Measurements from ENCODE around the gene VAT1. TPM values are rescaled to one million over a fixed set of nuclear protein-coding genes. Genes with fewer than 3 reads are reported as not detected.

VAT1 gene
- total and polyA plus RNA-seq, 2 of the 13 experiments (the other 11 are each of a cell fraction or from before 2014, with no cell fraction given): 143 to 205 TPM

DNA sequence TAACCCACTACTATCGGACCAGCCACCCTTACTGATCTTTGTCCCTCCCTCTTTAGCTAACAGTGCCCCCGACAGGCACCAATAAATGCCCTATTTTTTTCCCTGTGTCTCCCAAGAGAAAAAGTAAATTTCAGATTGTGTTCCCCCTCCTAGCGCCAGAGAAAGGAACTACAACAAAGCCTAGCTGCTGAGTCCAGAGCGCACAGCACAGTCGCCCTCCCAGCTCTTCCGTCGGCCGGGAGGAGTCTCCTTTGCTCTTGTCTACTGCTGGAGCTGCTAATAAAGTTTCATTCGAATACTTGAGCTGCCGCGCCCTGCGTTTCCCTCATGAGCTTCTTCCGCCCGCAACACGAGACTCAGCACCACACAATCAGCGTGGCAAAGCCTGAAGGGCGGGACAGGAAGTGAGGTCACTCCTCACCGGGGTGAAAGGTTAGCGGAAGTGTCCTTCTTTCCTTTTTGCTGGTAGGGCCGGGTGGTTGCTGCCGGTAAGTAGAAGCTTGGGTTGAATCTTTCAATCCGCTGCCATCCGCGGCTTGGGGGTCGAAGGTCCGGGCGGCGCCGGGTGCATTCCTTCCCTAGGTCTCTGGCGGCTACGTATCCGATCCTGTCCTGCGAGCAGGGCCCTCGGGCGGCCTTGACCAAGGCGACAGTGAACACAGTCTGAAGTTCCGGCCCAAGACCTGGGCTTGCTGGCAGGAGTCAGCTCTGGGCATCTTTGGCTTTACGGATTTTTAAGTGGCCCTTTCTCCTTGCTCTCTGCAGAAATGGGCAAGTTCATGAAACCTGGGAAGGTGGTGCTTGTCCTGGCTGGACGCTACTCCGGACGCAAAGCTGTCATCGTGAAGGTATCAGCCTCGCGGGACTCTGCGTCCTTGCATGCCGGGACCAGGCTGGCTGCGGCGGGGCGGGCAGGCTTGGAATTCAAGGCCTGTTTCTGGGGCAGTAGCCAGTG is 23.9 kb downstream of the VAT1 start, which contains the start of gene RPL27 (continued):
- TF ChIP-seq, protein P1, sequence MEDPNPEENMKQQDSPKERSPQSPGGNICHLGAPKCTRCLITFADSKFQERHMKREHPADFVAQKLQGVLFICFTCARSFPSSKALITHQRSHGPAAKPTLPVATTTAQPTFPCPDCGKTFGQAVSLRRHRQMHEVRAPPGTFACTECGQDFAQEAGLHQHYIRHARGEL (CRISPR knock-in tag; IDR thresholded peaks at IDR 0.05): no peak
- TF ChIP-seq, protein P2, sequence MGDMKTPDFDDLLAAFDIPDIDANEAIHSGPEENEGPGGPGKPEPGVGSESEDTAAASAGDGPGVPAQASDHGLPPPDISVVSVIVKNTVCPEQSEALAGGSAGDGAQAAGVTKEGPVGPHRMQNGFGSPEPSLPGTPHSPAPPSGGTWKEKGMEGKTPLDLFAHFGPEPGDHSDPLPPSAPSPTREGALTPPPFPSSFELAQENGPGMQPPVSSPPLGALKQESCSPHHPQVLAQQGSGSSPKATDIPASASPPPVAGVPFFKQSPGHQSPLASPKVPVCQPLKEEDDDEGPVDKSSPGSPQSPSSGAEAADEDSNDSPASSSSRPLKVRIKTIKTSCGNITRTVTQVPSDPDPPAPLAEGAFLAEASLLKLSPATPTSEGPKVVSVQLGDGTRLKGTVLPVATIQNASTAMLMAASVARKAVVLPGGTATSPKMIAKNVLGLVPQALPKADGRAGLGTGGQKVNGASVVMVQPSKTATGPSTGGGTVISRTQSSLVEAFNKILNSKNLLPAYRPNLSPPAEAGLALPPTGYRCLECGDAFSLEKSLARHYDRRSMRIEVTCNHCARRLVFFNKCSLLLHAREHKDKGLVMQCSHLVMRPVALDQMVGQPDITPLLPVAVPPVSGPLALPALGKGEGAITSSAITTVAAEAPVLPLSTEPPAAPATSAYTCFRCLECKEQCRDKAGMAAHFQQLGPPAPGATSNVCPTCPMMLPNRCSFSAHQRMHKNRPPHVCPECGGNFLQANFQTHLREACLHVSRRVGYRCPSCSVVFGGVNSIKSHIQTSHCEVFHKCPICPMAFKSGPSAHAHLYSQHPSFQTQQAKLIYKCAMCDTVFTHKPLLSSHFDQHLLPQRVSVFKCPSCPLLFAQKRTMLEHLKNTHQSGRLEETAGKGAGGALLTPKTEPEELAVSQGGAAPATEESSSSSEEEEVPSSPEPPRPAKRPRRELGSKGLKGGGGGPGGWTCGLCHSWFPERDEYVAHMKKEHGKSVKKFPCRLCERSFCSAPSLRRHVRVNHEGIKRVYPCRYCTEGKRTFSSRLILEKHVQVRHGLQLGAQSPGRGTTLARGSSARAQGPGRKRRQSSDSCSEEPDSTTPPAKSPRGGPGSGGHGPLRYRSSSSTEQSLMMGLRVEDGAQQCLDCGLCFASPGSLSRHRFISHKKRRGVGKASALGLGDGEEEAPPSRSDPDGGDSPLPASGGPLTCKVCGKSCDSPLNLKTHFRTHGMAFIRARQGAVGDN (CRISPR knock-in tag; IDR thresholded peaks at IDR 0.05): peak; percentile 98
- TF ChIP-seq ZNF484 (CRISPR knock-in tag; IDR thresholded peaks at IDR 0.05; ENCODE audit: borderline replicate concordance, low read depth): no peak
- TF ChIP-seq, protein P3, sequence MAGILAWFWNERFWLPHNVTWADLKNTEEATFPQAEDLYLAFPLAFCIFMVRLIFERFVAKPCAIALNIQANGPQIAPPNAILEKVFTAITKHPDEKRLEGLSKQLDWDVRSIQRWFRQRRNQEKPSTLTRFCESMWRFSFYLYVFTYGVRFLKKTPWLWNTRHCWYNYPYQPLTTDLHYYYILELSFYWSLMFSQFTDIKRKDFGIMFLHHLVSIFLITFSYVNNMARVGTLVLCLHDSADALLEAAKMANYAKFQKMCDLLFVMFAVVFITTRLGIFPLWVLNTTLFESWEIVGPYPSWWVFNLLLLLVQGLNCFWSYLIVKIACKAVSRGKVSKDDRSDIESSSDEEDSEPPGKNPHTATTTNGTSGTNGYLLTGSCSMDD (CRISPR knock-in tag; IDR thresholded peaks at IDR 0.05): no peak
- peak; percentile 35; the same call in 1 of the 2 replicates for TF ChIP-seq HNF4G (IDR thresholded peaks at IDR 0.05; ENCODE audit: borderline replicate concordance, low read depth, low read length)
- TF ChIP-seq HNF4G (CRISPR knock-in tag; IDR thresholded peaks at IDR 0.05; ENCODE audit: borderline replicate concordance, low read depth): peak; percentile 86
- TF ChIP-seq, protein P4, sequence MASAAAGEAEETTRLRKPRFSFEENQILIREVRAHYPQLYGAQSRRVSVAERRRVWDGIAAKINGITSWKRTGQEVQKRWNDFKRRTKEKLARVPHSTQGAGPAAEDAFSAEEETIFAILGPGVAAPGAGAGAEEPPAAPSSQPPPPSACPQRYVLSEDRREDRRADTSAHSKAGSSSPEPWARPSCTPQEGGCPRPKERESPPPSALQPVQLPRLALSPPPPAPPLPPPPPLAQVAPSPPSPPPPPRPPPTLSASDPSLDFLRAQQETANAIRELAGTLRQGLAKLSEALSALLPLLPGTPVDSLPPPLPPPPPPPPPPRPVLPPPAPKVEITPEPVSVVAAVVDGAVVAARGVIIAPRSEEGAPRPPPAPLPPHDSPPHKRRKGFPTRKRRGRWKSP (CRISPR knock-in tag; IDR thresholded peaks at IDR 0.05): peak; percentile 95
- TF ChIP-seq MTA1 (CRISPR knock-in tag; IDR thresholded peaks at IDR 0.05; ENCODE audit: borderline replicate concordance): peak; percentile 96
- TF ChIP-seq, protein P5, sequence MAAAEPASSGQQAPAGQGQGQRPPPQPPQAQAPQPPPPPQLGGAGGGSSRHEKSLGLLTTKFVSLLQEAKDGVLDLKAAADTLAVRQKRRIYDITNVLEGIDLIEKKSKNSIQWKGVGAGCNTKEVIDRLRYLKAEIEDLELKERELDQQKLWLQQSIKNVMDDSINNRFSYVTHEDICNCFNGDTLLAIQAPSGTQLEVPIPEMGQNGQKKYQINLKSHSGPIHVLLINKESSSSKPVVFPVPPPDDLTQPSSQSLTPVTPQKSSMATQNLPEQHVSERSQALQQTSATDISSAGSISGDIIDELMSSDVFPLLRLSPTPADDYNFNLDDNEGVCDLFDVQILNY (CRISPR knock-in tag; conservative IDR thresholded peaks at IDR 0.05): peak; percentile 75; the same call in 1 of the 2 replicates
- TF ChIP-seq GABPA (IDR thresholded peaks at IDR 0.05; ENCODE audit: low read depth, low read length): peak; percentile 87
- peak; percentile 99 for TF ChIP-seq GABPA (CRISPR knock-in tag; IDR thresholded peaks at IDR 0.05; ENCODE audit: low read depth)
- peak; percentile 79; the same call in 1 of the 2 replicates for TF ChIP-seq ZNF317 (CRISPR knock-in tag; IDR thresholded peaks at IDR 0.05)
- TF ChIP-seq, protein P6, sequence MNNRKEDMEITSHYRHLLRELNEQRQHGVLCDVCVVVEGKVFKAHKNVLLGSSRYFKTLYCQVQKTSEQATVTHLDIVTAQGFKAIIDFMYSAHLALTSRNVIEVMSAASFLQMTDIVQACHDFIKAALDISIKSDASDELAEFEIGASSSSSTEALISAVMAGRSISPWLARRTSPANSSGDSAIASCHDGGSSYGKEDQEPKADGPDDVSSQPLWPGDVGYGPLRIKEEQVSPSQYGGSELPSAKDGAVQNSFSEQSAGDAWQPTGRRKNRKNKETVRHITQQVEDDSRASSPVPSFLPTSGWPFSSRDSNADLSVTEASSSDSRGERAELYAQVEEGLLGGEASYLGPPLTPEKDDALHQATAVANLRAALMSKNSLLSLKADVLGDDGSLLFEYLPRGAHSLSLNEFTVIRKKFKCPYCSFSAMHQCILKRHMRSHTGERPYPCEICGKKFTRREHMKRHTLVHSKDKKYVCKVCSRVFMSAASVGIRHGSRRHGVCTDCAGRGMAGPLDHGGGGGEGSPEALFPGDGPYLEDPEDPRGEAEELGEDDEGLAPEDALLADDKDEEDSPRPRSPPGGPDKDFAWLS (CRISPR knock-in tag; IDR thresholded peaks at IDR 0.05; ENCODE audit: borderline replicate concordance): peak; percentile 88; the same call in 1 of the 2 replicates
- TF ChIP-seq TRIM24 (CRISPR knock-in tag; IDR thresholded peaks at IDR 0.05): no peak
- peak; percentile 83 for TF ChIP-seq ZFP82 (CRISPR knock-in tag; IDR thresholded peaks at IDR 0.05; ENCODE audit: borderline replicate concordance)
